ENCODE results near the gene ZNF385C. TPM values are rescaled to one million over a fixed set of nuclear protein-coding genes. Genes with fewer than 3 reads are reported as not detected.
"Not testable (repeated sequence)": the region's sequence is repeated elsewhere in the genome, so short reads cannot be mapped to it uniquely, and the experiment has no call there.

Gene ZNF385C
- total and polyA plus RNA-seq, 2 donors (not counting 1 experiment from before 2014, with no cell fraction given): 0.33 to 1.1 TPM

DNA sequence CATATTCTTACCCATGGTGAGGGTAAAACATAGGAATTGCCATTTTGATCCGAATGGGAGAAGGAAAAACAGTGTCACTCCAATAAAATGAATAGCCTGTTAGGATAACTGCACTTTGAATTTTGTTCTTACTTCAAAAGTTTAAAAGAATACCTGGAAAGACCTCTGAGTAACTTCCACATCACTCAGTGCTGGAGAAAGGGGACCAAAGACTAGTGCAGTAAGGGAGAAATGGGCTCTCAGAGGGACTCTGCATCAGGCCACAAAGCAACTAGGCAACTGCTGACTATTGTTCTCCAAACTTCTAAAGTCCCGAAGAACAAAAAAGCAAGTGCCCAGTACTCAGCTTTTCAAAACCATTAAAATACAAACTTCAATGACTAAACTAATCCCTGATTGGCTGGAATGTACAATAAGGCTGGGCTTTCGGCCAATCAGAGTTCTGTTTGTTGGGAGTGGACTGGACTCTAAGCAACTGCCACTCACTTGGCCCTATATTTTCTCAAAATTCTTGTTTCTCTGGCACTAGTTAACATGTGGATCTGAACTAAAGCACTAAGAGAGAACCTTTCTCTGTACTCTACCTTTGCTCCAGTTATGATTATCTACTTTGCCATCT lies 87.3 kb downstream of the ZNF385C start:
- CTCF ChIA-PET: interaction anchor here (3.0 kb wide), 1 partner anchor 48 kb away, joined by 15 read pairs; no protein-coding TSS in a partner anchor

DNA sequence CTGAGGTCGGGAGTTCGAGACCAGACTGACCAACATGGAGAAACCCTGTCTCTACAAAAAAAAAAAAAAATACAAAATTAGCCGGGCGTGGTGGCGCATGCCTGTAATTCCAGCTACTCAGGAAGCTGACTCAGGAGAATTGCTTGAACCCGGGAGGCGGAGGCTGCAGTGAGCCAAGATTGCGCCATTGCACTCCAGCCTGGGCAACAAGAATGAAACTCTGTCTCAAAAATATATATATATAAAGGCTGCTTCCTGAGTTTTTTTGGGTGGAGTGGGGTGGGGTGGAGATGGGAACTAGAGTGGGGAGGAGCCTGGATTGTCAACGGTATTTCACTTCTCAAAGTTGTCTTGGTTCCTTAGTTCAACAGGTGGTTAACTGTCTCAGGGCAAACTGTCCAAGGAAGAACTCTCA lies 88.0 kb downstream of the ZNF385C start:
- H3K27ac ChIP-seq (ENCODE audit: low read length in 2 of 2); H3K4me2 ChIP-seq (replicated peaks; ENCODE audit: low read depth, low read length, poor library complexity, severe bottlenecking); H3K9ac ChIP-seq (ENCODE audit: low read length); POLR2A ChIA-PET; intact Hi-C loops (cut with micrococcal nuclease); H2AFZ ChIP-seq (ENCODE audit: insufficient read depth, low read depth, low read length, poor library complexity, severe bottlenecking); H3K4me3 Mint-ChIP-seq; ATAC-seq (ENCODE audit: low read depth); H3K27me3 ChIP-seq (replicated peaks in 1 of 4; ENCODE audit: control extremely low read depth in 1 of 4, control insufficient read depth in 3 of 4, insufficient read depth in 4 of 4, low read length in 3 of 4); H3K27me3 Mint-ChIP-seq; DNase-seq; H3K9me3 ChIP-seq (ENCODE audit: control extremely low read depth in 1 of 3, control insufficient read depth in 2 of 3, insufficient read depth in 1 of 3, low read length in 2 of 3); H3K9me3 Mint-ChIP-seq (ENCODE audit: insufficient read depth); H3K4me3 ChIP-seq (ENCODE audit: control extremely low read depth in 1 of 5, extremely low read depth in 1 of 5, insufficient read depth in 1 of 5, low read depth in 2 of 5, low read length in 4 of 5): not testable (repeated sequence)
- Histone ChIP-seq H3K79me2 (ENCODE audit: control insufficient read depth, insufficient read depth, low read length) (peaks cover 100% of the 10 kb centered on the region), H4K20me1 (ENCODE audit: control insufficient read depth, insufficient read depth, low read length, poor library complexity, severe bottlenecking) (peaks cover 76% of the 10 kb centered on the region), H3K36me3 (replicated peaks in 1 of 2; ENCODE audit: control extremely low read depth in 1 of 2, control insufficient read depth in 1 of 2, extremely low read depth in 1 of 2, insufficient read depth in 2 of 2, low read length in 1 of 2) (peaks cover 2 to 10% of the 10 kb centered on the region in 2 experiments), H3K4me1 (ENCODE audit: control insufficient read depth in 2 of 2, insufficient read depth in 2 of 2, low read length in 2 of 2) (peaks cover 3 to 14% of the 10 kb centered on the region in 2 donors)
- Mint-ChIP-seq H3K4me1 (peaks cover 43% of the 10 kb centered on the region), H3K27ac (peak overlapping the region; percentile 4)
- CTCF ChIA-PET: interaction anchor here (0.7 to 1.8 kb wide), 2 partner anchors 10 to 103 kb away, joined by 5 to 6 read pairs; partner anchors contain the start of gene NKIRAS2
- 51% methylated on average over 6 of the region's 9 CpGs for WGBS (ENCODE audit: insufficient coverage)

More for the DNA sequence above, 87.3 kb downstream of the ZNF385C start:
- H2AFZ ChIP-seq (ENCODE audit: insufficient read depth, low read depth, low read length, poor library complexity, severe bottlenecking): no peak overlapping the region
- no peaks in the 10 kb centered on the region for H3K27me3 ChIP-seq (replicated peaks in 1 of 4; ENCODE audit: control extremely low read depth in 1 of 4, control insufficient read depth in 3 of 4, insufficient read depth in 4 of 4, low read length in 3 of 4)
- peaks cover 2 to 10% of the 10 kb centered on the region in 2 experiments for H3K36me3 ChIP-seq (replicated peaks in 1 of 2; ENCODE audit: control extremely low read depth in 1 of 2, control insufficient read depth in 1 of 2, extremely low read depth in 1 of 2, insufficient read depth in 2 of 2, low read length in 1 of 2)
- H3K9ac ChIP-seq (ENCODE audit: low read length): no peak overlapping the region
- H3K9me3 Mint-ChIP-seq (ENCODE audit: insufficient read depth): no peaks in the 10 kb centered on the region
- H3K27ac ChIP-seq (ENCODE audit: low read length in 2 of 2): peak overlapping the region in 1 of 2 donors; percentile 11
- no peaks in the 10 kb centered on the region for H3K27me3 Mint-ChIP-seq
- peak overlapping the region; percentile 32 for H3K27ac Mint-ChIP-seq
- POLR2A ChIA-PET: no interaction called here
- DNase-seq (no peak), ATAC-seq (ENCODE audit: low read depth) (no peak)
- no peak overlapping the region for H3K4me3 ChIP-seq (ENCODE audit: control extremely low read depth in 1 of 5, extremely low read depth in 1 of 5, insufficient read depth in 1 of 5, low read depth in 2 of 5, low read length in 4 of 5)
- no peak overlapping the region for H3K4me3 Mint-ChIP-seq
- TF ChIP-seq EZH2 (IDR thresholded peaks at IDR 0.05; ENCODE audit: borderline replicate concordance, insufficient read depth, low read depth, low read length, poor library complexity, severe bottlenecking): no peak
- TF ChIP-seq, protein P1, sequence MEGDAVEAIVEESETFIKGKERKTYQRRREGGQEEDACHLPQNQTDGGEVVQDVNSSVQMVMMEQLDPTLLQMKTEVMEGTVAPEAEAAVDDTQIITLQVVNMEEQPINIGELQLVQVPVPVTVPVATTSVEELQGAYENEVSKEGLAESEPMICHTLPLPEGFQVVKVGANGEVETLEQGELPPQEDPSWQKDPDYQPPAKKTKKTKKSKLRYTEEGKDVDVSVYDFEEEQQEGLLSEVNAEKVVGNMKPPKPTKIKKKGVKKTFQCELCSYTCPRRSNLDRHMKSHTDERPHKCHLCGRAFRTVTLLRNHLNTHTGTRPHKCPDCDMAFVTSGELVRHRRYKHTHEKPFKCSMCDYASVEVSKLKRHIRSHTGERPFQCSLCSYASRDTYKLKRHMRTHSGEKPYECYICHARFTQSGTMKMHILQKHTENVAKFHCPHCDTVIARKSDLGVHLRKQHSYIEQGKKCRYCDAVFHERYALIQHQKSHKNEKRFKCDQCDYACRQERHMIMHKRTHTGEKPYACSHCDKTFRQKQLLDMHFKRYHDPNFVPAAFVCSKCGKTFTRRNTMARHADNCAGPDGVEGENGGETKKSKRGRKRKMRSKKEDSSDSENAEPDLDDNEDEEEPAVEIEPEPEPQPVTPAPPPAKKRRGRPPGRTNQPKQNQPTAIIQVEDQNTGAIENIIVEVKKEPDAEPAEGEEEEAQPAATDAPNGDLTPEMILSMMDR (IDR thresholded peaks at IDR 0.05): no peak
- H3K79me2 ChIP-seq (ENCODE audit: control insufficient read depth, insufficient read depth, low read length): peaks cover 100% of the 10 kb centered on the region
- no peak overlapping the region for H3K4me2 ChIP-seq (replicated peaks; ENCODE audit: low read depth, low read length, poor library complexity, severe bottlenecking)
- intact Hi-C loops (cut with micrococcal nuclease): no loop called here
- 100% methylated on average over 1 of the region's 3 CpGs for WGBS (ENCODE audit: insufficient coverage)
- H4K20me1 ChIP-seq (ENCODE audit: control insufficient read depth, insufficient read depth, low read length, poor library complexity, severe bottlenecking): peaks cover 69% of the 10 kb centered on the region
- H3K9me3 ChIP-seq (ENCODE audit: control extremely low read depth in 1 of 3, control insufficient read depth in 2 of 3, insufficient read depth in 1 of 3, low read length in 2 of 3): no peaks in the 10 kb centered on the region
- H3K4me1 ChIP-seq (ENCODE audit: control insufficient read depth in 2 of 2, insufficient read depth in 2 of 2, low read length in 2 of 2): peaks cover 10 to 21% of the 10 kb centered on the region in 2 donors
- H3K4me1 Mint-ChIP-seq: peaks cover 50% of the 10 kb centered on the region

Data from B cell (primary cell).